IPS-15b (cell line): Measurements from ENCODE around the gene MACROD1.

Experiments
- H3K27me3 ChIP-seq: one replicate; pipeline ENCODE4 v1.6.1; 2013; ENCODE audit warnings: low read length; ENCODE audit not compliant: control insufficient read depth, insufficient read depth
- H3K36me3 ChIP-seq: one replicate; pipeline ENCODE4 v1.6.1; 2013; ENCODE audit warnings: low read length; ENCODE audit not compliant: control insufficient read depth, insufficient read depth
- H3K4me1 ChIP-seq: one replicate; pipeline ENCODE4 v1.6.1; 2013; ENCODE audit warnings: mild to moderate bottlenecking, low read length; ENCODE audit not compliant: control insufficient read depth, insufficient read depth
- H3K4me3 ChIP-seq: one replicate; pipeline ENCODE4 v1.5.1; 2013; ENCODE audit warnings: low read depth, low read length
- H3K9ac ChIP-seq: one replicate; pipeline ENCODE4 v1.6.1; 2013; ENCODE audit warnings: low read depth, mild to moderate bottlenecking, low read length
- H3K9me3 ChIP-seq: one replicate; pipeline ENCODE4 v1.6.1; 2013; ENCODE audit warnings: mild to moderate bottlenecking, low read length; ENCODE audit not compliant: control insufficient read depth, insufficient read depth

Gene MACROD1

GRCh38 chr11:64144587-64145472, 21.1 kb downstream of the MACROD1 start:
- Histone ChIP-seq H3K9ac (no peak overlapping the region), H3K4me3 (no peak overlapping the region), H3K4me1 (no peaks in the 10 kb centered on the region), H3K27me3 (no peaks in the 10 kb centered on the region), H3K36me3 (no peaks in the 10 kb centered on the region), H3K9me3 (no peaks in the 10 kb centered on the region)

- no peaks in the 10 kb centered on the region for H3K4me1 ChIP-seq
- no peak overlapping the region for H3K4me3 ChIP-seq
- H3K9me3 ChIP-seq = no peaks in the 10 kb centered on the region
- H3K27me3 ChIP-seq = no peaks in the 10 kb centered on the region
- no peak overlapping the region for H3K9ac ChIP-seq
- H3K36me3 ChIP-seq = no peaks in the 10 kb centered on the region
Measured at GRCh38 chr11:64141081-64141783, 24.7 kb downstream of the MACROD1 start.

- Histone ChIP-seq H3K4me3 (no peak overlapping the region), H3K27me3 (no peaks in the 10 kb centered on the region), H3K9me3 (no peaks in the 10 kb centered on the region), H3K4me1 (no peaks in the 10 kb centered on the region), H3K9ac (no peak overlapping the region), H3K36me3 (no peaks in the 10 kb centered on the region)
Measured at GRCh38 chr11:64140082-64140481, 25.8 kb downstream of the MACROD1 start.

GRCh38 chr11:64139049-64139448, 26.9 kb downstream of the MACROD1 start:
- H3K9me3 ChIP-seq = no peaks in the 10 kb centered on the region
- no peaks in the 10 kb centered on the region for H3K4me1 ChIP-seq

GRCh38 chr11:64138398-64138797, 27.5 kb downstream of the MACROD1 start:
- Histone ChIP-seq H3K36me3 (no peaks in the 10 kb centered on the region), H3K9me3 (no peaks in the 10 kb centered on the region), H3K9ac (no peak overlapping the region), H3K4me3 (no peak overlapping the region), H3K27me3 (no peaks in the 10 kb centered on the region), H3K4me1 (no peaks in the 10 kb centered on the region)

More at GRCh38 chr11:64139049-64139448, 26.9 kb downstream of the MACROD1 start:
- Histone ChIP-seq H3K9ac (no peak overlapping the region), H3K27me3 (no peaks in the 10 kb centered on the region), H3K36me3 (no peaks in the 10 kb centered on the region), H3K4me3 (no peak overlapping the region)

GRCh38 chr11:64136765-64137441, 29.0 kb downstream of the MACROD1 start:
- Histone ChIP-seq H3K27me3 (no peaks in the 10 kb centered on the region), H3K9me3 (no peaks in the 10 kb centered on the region), H3K4me3 (no peak overlapping the region), H3K4me1 (peaks cover 1% of the 10 kb centered on the region), H3K36me3 (no peaks in the 10 kb centered on the region), H3K9ac (no peak overlapping the region)

- no peaks in the 10 kb centered on the region for H3K9me3 ChIP-seq
- H3K4me1 ChIP-seq = peaks cover 3% of the 10 kb centered on the region
- H3K27me3 ChIP-seq = no peaks in the 10 kb centered on the region
- H3K36me3 ChIP-seq = no peaks in the 10 kb centered on the region
- no peak overlapping the region for H3K9ac ChIP-seq
- H3K4me3 ChIP-seq = no peak overlapping the region
Measured at GRCh38 chr11:64135711-64136110, 30.2 kb downstream of the MACROD1 start.

- H3K9me3 ChIP-seq = no peaks in the 10 kb centered on the region
- peaks cover 3% of the 10 kb centered on the region for H3K4me1 ChIP-seq
Measured at GRCh38 chr11:64134963-64135362, 30.9 kb downstream of the MACROD1 start.

GRCh38 chr11:64132982-64133705, 32.8 kb downstream of the MACROD1 start:
- Histone ChIP-seq H3K9me3 (no peaks in the 10 kb centered on the region), H3K27me3 (no peaks in the 10 kb centered on the region), H3K9ac (no peak overlapping the region), H3K4me1 (peaks cover 3% of the 10 kb centered on the region), H3K4me3 (no peak overlapping the region), H3K36me3 (no peaks in the 10 kb centered on the region)

More at GRCh38 chr11:64134963-64135362, 30.9 kb downstream of the MACROD1 start:
- Histone ChIP-seq H3K36me3 (no peaks in the 10 kb centered on the region), H3K4me3 (no peak overlapping the region), H3K9ac (no peak overlapping the region), H3K27me3 (no peaks in the 10 kb centered on the region)

GRCh38 chr11:64132191-64132771, 33.6 kb downstream of the MACROD1 start:
- H3K36me3 ChIP-seq = no peaks in the 10 kb centered on the region
- peaks cover 10% of the 10 kb centered on the region for H3K4me1 ChIP-seq
- H3K9ac ChIP-seq = no peak overlapping the region
- H3K4me3 ChIP-seq = no peak overlapping the region
- H3K27me3 ChIP-seq = no peaks in the 10 kb centered on the region
- H3K9me3 ChIP-seq = no peaks in the 10 kb centered on the region

- Histone ChIP-seq H3K4me3 (no peak overlapping the region), H3K27me3 (no peaks in the 10 kb centered on the region), H3K9ac (no peak overlapping the region), H3K9me3 (no peaks in the 10 kb centered on the region), H3K36me3 (no peaks in the 10 kb centered on the region), H3K4me1 (peaks cover 10% of the 10 kb centered on the region)
Measured at GRCh38 chr11:64131683-64132190, 34.2 kb downstream of the MACROD1 start.
